Glomerular visceral epithelial cell (primary cell): Measurements from ENCODE around the gene ZNF532.

Source experiments
- DNase-seq: peaks from one replicate; pipeline ENCODE4 v3.0.0-alpha.2; 2016; ENCODE audit errors: extremely low spot score

The ZNF532 gene

DNA sequence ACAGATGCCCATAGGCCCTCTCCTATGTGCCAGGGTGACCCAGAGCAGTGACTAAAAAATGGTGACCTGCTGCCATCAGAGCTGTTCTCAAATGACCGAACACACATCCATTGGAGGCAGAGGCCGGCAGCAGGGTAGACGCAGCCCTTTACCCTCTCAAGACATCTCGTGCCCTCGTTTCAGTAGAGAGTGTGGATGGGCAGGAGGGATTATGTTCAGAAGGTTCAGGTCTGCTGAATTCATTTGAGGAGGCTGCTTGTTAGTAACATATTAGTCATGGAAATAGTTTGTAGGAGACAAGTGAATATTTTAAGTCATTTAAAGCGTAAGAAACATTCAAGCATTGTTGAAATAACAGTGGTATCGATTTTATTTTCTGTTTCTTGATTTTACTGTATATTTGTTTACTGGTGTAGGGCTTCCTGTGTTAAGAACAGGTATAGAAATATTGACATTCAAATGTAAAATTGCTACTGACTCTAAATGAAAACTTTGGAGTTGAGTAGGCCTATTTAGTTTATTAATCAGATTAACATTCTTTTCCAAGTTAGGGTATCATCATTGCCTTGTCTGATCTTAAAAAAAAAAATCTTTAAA is 82.6 kb downstream of the ZNF532 start:
- DNase-seq = no peak

DNA sequence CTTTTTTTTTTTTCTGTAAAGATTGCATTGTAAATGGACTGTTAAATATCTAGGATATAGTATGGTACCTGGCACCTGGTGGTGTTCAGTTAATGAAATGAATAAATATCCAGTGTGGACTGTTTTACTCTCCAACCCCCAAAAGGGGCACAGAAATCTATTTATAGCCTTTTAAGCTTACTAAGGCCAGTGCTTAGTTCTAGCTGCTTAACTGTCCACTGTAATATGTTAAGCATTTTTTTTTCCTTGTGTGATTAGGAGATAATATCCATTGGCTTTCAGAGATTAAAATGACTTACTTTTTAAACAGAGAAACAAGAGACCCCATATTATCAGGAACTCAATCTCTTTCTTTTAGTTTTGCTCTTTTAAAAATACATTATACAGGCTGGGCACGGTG is 84.4 kb downstream of the ZNF532 start:
- no peak for DNase-seq

DNA sequence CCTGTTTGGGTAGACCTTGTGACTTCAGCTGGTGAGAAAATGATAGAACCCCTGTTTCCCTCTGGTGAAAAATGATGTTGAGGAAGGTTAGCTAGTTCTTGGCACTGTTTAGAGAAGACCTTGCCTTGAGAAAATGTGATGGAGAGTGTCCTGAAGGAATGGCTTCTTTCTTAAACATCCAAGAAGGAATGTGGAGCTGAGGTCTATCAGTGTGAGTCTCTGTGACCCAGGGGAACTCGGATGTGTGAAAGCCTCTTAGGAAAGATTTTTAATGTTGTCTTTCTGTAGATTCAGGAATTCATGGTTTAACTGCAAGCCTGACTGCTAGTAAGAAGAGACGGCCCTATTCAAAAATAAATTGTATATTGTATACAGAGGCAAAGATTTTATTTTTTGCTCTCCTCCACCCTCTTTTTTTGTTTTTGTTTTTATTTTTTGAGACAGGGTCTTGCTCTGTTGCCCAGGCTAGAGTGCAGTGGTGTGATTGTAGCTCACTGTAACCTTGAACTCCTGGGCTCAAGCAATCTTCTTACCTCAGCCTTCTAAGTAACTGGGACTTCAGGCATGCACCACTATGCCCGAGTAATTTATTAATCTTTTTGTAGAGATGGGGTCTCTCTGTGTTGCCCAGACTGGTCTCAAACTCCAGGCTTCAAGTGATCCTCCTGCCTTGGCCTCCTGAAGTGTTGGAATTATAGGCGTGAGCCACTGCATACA is 87.5 kb downstream of the ZNF532 start:
- DNase-seq = no peak

DNA sequence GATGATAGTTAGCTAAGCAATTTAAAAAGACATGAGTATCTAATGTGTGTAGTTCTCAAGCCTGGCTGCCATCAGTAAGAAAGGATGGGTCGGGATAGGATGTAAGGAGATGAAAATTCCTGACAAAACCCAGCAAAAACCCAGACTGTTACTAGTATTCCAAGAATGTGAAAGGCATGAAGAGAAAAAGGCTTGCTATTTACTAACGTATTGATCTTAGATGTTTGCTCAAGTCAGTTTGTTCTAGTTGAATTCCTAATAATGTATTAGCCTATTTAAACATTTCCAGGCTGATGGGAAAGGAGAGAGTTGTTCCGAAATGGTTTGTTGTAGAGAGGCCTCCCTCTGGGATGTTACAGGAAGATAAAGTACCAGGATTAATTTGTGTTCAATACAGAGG is 88.2 kb downstream of the ZNF532 start:
- DNase-seq = no peak

DNA sequence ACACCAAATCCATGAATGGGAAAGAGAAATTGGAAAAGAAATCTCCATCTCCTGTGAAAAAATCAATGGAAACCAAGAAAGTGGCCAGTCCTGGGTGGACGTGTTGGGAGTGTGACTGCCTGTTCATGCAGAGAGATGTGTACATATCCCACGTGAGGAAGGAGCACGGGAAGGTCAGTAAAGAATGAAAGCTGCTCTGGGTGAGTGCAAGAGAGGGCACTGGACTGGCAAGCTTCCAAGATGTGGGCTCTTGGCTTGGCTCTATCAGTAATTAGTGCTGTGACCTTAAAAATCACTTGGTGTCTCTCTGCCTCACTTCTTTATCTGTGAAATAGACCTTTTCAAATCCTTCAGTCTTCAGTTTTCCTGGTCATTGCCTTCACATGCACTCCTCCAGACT is 89.0 kb downstream of the ZNF532 start:
- DNase-seq = peak; percentile 41

DNA sequence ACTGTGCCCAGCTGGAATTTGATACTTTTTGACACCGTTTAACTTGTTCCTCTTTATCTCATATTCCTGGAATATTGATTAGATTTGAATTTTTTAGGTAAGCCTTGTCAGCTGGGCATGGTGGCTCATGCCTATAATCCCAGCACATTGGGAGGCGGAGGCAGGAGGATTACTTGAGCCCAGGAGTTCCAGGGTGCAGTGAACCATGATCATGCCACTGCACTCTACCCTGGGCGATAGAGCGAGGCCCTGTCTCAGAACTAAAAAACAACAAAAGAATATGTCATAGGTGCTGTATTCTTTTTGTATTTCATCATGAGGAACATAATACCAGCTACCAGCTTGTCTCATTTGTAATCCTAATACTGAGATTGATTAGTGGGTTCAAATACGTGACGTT is 90.3 kb downstream of the ZNF532 start:
- no peak for DNase-seq

DNA sequence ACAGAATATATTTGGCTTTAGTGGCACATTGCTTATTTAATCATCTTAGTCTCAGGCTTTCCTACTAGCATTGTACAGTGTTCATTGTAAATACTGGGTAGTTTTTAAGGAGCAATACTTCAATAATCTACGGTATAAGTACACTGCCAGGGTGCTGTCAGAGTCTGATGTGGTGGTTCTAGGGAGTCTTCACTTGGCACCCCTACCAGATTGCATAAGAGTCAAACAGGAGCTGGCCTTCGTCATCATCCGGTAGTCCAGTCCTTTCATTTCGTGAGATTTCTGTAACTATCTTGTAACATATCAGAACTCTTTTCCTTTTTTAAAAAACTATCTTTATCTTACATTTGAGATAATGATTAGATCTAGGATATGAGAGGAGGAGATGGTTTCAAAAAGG is 91.1 kb downstream of the ZNF532 start:
- DNase-seq = no peak

DNA sequence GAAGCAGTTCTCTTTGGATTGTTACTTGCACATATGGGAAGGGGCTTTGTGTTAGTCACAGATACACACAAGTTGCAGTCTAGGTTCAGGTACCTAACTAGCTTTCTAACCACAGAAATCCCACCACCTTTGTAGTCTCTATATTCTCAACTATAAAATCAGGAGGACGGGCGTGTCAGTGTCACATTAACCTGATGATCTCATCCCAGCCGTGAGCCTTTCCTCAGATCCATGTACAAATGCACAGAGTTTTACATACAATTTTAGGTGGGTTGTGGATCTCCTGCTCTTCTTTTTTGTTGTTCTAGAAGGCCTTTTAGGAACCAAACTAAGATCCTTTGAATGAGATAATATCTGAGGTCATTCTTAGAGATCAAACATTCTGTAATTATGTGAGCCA is 94.0 kb downstream of the ZNF532 start:
- DNase-seq = no peak

DNA sequence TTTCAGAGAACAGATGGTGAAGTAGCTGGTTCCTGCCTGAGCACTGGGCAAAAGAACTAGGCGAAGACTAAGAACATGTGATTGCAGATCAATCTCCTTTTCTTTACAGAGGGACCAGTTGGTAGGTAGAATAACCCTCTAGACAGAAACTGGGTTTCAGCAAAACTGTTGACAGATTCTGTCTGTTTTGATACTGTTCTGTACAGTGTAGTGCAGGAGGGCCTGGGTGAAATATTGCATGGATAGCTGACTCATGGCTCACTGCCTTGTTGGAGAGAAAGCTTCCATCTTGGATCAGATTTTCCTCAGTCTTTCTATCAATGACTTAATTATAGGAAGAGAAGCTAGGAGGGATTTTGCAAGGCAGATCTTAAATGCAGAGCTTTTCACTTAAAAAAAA is 95.8 kb downstream of the ZNF532 start:
- no peak for DNase-seq

DNA sequence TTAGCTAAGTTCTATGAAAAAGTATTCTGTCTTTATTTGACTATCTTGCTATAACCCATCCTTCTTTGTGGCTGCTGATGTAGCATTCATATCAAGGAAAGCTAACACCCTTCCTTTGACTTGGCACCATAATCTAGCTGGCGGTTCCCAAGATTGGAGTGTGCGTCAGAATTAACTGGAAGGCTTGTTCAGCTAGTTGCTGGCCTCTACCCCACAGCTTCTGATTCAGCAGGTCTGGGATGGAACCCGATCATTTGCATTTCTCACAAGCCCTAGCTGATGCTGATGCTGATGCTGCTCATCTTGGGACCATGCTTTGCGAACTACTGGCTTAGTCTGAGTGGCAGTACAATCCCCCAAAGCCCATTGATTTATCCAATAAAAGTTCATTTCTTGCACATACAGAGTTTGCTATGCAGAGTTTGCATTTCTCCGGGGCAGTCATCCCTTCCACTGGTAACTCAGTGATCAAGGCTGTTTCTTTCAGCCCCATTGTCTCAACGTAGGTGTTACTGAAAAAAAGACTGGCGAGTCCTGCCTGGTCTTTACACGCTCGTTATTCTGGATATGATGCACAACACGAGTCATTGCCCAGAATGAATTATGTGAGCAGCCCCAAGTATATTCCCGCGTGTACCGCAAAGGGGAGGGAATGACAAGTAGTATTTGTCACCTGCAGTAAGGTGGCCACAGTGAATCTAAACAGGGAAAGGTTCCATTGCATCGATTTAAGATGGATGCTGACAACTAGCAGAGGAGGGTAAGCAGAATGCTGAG is 96.5 kb downstream of the ZNF532 start:
- DNase-seq = no peak

DNA sequence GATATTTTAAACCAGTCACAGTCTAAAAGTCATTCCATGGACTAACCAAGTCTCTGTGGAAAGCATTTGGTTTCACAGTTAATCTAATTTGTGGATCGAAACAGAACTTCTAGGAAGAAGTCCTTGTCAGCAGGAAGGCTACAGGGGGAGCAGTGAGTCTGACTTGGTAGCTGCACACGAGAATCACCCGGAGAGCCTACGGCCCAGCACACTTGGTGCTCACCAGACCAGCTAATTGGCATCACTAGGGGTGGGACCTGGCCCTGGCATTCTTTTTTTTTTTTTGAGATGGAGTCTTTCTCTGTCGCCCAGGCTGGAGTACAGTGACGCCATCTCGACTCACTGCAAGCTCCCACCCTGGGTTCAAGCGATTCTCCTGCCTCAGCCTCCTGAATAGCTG is 97.7 kb downstream of the ZNF532 start:
- DNase-seq = no peak

DNA sequence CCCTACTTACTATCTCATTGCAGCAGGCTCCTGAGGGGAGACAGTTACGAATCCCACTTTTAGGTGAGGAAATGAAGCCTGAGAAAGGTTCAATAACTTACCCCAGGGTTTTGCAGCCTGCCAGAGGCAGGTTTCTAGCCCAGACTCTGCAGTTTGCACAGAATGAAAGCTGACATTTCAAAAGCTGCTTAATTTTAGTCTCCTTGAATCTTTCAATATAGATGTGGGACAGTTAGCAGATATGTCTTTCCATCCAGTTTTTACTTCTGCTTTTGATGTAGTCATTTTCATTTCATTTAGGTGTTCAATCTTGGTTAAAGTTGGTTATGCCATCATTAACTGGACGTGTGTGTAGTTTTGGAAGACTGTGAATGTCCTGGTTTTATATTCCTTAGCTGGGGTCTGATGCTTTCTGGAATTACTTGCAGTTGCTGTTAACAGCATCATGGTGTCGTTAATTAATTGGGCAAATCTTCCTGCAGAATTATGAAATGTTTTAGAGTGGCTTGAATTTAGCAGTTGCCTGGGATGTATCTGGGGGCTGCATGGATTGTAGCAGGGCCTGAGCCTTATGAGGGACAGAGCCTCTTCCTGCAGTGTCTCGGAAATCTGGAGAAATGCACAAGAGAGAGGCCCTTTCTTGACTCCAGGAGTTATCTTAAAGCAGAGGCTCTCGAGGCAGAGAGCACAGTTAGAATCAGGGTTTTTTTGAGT is 100.8 kb downstream of the ZNF532 start:
- no peak for DNase-seq

DNA sequence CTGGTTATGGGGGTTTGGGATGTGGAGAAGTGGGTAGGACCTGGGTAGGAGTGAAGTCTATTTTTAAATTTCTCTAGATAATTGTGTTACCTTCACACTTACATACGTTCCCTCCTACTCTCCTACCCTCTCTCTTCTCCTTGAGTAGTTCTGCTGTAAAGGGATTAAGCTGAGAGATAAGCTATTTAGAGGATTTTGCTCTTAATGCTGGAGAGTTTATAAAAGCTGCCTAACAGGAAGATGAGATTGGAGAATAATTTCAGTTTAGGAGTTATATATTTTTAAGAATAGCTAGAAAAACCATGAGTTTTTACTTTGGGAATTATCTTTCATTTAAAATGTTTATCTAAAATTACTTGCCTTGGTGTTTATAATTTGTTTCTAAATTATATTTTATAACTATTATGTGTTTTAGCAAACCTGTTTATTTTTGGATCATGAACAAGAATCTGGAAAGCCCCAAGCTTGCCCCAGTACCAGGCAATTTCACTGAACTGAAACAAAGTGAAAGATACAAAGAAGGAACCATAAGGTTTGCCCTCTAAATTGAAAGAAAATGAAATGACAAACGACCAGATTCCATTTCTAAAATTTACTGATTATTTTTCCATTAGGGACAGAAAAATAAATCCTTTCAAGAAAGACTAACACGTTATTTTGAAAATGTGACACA is 101.5 kb downstream of the ZNF532 start:
- no peak for DNase-seq

DNA sequence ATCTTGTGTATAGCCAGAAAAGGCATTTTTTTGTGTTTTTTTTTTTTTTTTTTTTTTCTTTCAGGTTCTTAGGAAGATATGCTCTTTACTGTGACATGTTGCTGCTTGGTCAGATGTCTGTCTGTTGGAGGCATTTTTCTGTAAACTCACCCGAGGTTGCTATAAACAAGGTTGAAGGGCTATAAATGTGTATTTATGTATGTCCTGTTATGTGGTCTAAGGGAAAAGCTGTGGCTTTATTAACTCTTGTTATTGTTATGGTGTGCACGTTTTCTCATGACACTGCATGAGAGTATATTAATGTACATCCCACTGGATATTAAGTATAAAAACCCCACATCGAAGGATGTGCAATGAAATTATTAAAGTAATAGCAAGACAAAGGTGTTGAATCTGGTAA is 102.0 kb downstream of the ZNF532 start:
- no peak for DNase-seq

DNA sequence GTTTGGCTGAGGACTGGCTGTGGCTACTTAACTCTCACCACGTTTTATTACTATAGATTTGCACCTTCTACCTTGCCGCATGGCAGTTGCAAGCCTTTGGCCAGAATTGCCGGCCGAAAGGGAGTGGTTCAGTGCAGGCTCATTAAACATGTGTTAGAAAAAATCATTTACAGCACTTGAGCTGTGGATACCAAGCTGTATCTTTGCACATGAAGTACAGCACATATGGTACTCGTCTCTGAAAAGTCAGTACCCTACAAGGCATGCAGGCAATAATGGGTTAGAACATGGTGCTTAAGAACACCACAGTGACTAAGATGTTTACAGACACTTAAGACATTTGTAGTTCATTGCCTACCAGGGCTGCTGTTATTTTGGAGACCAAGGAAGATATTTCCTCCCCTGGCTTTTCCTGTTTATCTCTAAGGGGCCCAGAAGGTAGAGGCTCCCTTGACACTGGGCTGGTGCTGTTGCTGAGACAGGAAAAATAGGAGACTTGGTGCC is 103.1 kb downstream of the ZNF532 start:
- DNase-seq = no peak

DNA sequence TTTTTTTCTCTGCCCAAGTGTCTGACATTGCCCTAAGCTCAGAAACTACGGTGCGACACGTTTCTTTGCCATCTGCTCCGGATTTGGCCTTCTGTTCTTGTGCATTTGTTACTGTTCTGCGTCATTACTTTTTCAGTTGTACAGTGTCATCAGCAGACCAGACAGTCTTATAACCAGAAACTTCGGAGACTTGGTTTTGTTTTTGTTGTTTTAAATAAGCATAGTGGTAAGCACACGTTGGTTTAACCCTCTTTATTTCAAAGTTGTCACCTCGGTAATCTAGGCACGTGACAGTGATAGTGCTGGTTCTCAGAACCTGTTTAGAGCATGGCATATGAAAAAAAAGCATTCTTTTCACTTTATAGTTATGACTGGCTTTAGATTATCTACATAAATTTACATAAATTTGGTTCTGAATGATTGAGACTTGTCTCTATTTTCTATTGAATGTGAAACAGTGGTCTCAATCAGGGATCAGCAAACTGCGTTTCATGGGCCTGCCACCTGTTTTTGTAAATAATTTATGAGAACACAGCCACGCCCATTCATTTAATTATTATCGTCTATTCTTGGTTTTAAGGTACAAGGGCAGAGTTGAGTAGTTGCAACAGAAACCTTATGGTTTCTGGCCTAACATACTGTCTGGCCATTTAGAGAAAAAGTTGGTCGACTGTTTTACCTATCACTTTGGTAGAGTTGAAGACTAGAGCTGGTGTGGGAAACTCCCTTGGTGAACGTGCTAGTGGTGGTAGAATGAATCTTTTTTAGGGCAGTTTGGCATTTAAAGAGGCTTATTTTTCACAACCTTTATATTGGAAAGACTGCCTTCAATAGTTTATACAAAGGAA is 106.5 kb downstream of the ZNF532 start:
- DNase-seq = no peak

DNA sequence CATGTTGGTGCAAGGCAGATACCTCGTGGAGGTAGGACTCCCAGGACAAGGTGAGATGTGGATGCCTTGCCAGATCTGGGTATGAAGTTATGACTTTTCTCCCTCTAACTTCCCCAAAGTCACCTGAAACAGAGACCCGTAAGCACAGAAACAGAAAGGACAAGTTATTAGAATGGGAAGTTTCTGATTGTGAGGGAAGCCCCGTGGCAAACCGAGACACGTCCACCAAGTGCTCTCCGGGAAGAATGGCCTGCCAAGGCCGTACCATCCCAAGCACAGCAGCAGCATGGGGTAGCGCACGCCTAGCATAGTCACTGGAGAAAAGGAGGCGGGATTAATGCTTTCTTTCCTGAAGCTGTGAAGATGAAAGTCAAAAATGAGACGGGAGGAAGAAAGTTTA is 110.6 kb downstream of the ZNF532 start:
- no peak for DNase-seq

DNA sequence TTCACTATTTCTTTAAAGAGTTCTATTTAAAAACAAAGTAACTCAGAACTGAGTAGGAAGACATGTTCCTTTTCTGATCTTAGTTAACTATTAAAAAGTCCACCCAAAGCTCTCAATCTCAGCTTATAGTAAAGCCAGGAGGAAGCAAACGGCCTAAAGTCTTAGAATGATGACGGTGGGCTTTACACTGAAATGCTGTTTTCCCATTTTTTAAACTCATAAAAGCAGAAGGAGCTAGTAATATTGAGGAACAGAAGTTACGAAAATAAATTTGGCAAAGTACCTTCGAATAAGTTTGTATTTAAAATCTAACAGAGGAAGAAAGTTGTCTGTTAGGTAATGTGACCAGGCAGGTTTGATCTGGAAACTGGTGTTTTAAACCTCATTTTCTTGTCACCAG is 111.1 kb downstream of the ZNF532 start:
- no peak for DNase-seq

DNA sequence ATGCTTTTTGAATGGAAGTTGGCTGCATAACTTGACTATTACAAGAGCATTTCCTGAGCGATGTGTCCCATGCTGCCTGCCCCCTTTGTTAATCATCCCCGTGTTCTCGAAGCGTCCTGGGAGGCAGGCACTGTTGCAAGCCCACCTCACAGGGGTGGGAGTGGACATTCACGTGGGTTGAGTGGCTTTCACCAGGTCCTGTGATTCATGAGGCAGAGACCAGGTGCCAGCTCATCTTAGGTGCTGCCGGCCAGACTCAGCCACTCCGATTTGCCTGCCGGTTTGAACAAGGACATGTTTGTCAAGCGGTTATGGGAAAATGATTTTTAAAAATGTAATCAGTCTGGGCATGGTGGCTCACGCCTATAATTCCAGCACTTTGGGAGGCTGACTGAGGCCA is 112.5 kb downstream of the ZNF532 start:
- DNase-seq = no peak

DNA sequence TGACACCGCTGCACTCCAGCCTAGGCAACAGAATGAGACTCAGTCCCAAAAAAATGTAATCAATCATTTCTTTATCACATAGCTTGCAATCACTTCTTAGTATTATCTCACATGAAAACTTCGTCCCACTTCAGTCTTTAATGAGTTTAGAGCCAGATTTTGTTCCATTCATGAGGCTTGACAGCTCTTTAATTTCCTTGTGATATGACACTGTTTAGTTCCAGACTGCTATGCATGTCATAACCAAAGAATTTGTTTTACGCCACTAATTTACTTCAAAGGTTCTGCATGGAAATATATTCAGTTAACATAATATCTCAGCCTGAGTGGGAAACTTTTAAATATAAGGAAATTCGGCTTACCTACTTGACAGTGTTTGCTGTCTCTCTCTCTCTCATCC is 113.1 kb downstream of the ZNF532 start:
- no peak for DNase-seq

DNA sequence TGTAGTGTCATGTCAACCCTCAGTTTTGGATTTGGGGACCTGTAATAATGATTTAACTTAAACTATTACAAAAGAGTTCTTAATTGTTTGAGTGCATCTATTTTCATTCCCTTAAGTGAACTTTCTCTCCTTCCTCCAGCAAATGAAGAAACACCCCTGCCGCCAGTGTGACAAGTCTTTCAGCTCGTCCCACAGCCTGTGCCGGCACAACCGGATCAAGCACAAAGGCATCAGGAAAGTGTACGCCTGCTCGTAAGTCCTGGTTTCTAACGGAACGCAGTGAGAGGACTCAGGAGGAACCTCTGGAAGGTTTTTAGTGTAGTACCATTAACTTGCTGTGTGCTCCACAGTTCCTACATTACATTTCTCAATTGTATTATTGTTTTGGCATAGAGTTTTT is 114.2 kb downstream of the ZNF532 start:
- no peak for DNase-seq
